ENCODE measurements around the gene KRTAP10-6.
"Not testable (repeated sequence)": the region's sequence is repeated elsewhere in the genome, so short reads cannot be mapped to it uniquely, and the experiment has no call there.

KRTAP10-6 gene

DNA sequence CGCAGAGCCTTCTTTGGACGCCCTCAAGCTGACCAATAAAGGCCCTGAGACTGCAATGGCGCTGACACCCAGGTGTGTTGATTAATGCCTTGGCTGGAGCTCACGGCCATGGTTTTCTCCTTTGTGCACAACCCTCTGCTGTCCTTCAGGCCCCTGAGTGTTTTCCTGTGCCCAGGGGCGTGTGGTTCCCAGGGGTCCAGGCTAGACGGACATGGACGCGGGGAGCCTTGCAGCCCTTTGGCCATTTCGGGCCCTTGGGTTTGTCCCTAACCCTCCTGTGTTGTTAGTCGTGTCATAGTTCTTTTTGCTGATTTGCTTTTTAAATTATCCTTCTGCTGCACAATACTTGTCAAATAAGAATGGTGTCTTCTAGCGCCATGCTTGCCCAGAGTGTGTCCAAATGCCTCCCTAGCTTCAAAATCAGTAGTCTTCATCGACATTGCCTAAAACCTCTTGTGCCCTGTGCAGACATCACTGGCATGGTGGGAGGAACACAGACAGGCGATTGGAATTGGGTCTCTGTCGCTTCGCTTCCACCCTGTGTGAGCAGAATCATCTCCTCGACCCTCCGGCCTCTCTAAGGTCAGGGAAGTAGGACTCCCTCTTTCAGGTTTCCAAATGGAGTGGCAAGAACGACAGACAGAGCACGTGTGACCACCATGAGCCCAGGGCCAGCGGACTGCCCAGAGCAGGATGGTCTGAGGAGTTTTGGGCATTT, 16.8 kb downstream of the KRTAP10-6 start:
- DNase-seq: no peak

DNA sequence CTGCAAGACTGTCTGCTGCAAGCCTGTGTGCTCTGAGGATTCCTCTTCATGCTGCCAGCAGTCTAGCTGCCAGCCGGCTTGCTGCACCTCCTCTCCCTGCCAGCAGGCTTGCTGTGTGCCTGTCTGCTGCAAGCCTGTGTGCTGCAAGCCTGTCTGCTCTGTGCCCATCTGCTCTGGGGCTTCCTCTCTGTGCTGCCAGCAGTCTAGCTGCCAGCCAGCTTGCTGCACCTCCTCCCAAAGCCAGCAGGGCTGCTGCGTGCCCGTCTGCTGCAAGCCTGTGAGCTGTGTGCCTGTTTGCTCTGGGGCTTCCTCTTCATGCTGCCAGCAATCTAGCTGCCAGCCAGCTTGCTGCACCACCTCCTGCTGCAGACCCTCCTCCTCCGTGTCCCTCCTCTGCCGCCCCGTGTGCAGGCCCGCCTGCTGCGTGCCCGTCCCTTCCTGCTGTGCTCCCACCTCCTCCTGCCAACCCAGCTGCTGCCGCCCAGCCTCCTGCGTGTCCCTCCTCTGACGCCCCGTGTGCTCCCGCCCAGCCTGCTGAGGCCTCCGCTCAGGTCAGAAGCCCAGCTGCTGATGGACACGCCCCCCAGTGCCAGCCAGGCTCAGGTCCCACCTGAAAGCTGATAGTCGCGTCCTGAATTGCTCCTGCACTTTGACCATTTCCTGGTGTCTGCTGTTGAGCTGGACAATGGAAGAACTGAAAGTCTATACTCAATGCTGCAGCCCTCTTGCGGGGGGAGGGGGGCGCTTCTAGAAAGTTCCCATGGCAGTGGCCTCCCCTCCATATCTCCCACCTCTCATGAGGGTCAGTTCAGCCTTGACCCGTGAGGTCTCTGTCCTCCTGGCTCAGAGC, 17.6 kb downstream of the KRTAP10-6 start:
- no peak for DNase-seq

DNA sequence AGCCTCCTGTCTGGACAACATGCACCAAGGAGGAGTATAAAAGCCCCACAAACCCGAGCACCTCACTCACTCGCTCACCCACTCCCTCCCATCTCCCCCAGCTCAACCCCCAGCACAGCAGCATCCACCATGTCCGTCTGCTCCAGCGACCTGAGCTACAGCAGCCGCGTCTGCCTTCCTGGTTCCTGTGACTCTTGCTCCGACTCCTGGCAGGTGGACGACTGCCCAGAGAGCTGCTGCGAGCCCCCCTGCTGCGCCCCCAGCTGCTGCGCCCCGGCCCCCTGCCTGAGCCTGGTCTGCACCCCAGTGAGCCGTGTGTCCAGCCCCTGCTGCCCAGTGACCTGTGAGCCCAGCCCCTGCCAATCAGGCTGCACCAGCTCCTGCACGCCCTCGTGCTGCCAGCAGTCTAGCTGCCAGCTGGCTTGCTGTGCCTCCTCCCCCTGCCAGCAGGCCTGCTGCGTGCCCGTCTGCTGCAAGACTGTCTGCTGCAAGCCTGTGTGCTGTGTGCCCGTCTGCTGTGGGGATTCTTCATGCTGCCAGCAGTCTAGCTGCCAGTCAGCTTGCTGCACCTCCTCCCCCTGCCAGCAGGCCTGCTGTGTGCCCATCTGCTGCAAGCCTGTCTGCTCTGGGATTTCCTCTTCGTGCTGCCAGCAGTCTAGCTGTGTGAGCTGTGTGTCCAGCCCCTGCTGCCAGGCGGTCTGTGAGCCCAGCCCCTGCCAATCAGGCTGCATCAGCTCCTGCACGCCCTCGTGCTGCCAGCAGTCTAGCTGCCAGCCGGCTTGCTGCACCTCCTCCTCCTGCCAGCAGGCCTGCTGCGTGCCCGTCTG, 18.5 kb downstream of the KRTAP10-6 start, which contains the start of gene KRTAP10-4:
Gene KRTAP10-4 (plus strand): TSS at position 100 of the 827 bp plus-strand sequence. CDS start 30 bp downstream, at position 130.
- DNase-seq: not testable (repeated sequence)

DNA sequence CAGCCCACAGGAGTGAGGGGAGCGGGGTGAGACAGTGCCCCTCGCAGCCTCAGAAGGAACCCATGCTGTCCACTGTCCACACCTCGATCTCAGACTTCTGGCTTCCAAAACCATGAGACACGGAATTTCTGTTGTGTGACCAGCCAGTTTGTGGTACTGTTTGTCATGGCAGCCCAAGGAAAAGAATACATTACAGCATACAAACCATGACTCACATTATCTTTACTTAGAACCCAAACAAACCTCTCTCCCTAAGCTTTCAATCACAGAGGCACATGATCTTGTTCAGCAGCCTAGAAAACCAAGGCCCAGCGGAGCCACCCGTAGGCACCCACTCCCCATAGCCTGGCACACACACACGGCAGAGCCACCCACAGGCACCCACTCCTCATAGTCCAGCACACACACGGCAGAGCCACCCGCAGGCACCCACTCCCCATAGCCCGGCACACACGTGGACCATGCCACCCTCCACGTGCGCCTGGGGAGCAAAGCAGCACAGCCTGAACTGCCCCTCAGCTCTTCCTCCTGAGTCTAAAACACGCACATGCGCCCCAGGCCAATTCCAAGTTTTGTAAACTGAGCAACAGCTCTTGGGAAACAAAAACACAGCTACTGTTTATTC, 19.2 kb downstream of the KRTAP10-6 start:
- DNase-seq: no peak

DNA sequence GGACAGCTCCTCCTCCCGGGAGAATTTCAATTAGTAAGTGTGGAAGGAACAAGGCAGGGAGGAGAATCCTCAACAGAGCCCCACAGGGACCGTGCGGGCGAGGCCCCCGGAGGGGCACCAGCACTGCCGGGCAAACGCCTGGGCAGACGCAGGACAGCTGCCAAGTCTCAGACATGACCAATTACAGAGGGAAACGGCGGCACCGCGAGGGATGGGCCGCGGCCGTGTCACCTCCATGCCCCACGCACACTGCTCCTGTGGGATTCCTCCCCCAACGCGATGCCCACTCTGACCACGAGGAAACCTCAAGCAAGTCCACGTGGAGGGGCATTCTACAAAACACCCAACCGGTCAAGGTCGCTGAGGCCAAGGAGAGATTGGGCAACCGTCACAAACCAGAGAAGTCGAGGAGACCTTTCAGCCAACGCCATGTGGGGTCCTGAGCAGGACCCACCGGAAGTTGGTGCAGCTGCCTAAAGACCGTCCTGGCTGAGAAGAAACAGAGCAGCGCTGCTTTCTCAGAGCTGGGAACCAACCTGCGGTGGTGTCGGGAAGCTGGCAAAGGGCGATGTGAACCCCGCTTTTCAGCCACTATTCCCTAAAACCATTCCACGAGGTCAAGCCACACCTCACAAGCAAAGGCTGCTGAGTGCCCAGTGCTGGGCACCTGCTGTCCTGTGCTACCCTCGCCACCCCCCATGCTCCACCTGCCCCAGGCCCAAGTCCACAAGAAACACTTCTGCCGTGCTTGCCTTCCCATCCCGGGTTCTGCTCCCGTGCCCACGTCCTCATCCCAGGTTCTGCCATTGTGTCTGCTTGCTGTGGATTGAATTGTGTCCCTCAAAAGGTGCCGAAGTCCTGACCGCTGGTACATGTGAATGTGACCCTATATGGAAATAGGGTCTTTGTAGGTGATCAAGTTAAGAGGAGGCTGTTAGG, 20.2 kb downstream of the KRTAP10-6 start:
- no peak for DNase-seq

DNA sequence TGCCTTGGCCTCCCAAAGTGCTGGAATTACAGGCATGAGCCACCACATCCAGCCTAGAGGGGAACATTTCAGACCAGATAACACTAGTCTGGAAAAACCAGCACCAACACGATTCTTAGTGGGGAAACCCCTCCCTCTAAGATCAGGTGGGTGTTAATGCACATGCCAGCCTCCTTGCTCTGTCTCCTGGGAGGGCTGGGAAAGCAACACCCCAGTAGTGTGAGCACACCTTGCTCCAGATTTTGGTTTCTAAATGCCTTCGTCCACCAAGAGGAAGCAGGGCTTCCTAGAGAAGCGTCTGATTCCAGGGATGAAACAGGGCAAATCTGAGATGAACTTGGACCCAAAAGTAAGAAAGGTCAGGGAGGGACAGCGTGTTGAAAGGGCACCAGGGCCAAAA, 21.0 kb downstream of the KRTAP10-6 start:
- no peak for DNase-seq

DNA sequence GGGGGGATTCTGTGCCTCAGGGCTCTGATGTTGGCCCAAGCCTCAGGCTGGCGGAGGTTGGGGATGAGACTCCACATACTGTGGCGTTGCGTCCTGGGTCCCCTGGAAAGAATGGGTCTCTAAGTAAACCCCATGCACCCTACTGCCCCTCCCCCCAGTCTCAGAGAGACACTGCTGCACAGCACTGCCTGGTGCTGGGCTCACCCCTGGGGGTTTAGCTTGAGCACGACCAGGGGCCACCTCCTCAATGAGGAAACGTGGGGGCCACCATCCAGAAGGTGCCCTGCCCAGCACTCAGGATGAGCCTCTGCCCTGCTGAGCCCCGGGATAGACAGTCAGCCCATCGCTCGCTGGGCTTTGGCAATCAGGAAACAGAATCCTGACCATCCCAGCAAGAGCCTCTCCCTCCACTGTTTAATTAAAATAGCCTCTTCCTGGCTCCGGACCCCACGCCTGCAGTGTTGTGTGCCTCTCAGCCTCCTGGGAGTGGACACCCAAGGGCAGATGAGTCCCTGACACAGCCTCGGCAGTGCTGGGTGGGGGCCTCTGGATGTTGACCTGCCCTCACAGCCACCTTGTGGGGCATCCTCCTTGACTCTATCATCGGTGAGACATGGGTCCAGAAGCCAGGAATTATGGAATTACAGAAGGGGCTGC, 22.3 kb downstream of the KRTAP10-6 start:
- DNase-seq: no peak

DNA sequence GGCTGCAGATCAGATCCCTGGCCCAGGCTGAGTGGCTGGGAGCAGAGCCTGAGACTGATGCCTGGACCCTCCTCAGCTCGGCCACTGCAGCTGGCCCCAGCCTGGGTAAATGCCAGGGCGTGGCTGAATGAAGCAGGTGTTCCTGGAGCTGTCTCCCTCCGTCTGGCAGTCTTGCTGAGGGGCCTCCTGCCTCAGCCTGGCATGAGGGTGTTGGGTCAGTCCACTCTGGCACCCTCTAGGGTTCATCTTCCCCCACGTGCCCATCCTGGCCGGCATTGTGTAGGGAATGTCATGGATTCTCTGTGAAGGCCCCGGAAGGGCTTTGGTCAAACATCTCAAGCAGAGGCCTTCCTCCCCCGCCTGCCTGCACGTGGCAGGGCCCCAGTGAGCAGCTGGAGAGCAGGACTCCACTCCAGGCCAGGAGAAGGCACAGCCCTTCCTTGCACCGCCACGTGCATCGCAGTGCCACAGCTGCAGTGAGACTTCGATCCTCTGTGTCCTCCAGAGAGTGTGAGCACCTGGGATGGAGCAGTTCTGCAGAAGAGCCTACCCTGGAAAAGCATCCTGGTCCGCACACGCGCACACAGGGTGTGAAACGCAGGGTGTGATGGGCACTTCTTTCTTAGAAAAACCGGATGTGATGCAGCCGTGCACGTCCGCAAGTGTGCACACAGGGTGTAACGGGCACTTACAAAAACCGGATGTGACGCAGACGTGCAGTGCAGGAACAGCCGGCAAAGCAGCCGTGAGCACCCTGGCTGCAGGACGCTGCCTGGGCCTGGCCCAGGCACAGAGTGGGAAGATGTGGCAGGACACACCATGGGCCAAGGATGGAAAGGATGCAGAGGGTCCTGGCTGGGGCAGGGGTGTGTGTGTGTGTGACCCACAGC, 23.4 kb downstream of the KRTAP10-6 start:
- DNase-seq: peak; percentile 59

DNA sequence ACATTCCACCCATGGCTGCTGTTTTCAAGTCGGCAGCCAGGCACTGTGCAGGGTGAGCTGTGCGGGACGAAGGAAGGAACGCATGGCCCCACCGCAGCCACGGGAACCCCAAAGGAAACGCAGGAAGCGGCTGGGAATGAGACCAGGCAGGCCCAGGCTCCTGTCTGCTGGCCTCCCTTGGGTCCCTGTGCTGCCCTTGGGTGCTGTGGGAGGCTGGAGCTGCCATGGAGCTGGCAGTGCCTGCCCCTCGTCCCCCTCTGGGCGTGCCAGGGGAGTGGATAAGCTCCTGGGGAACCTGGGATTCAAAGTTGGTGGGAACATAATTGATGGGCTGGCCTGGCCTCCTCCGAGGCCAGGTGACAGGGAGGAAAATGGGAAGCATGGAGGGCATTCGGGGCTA, 24.0 kb downstream of the KRTAP10-6 start:
- no peak for DNase-seq

DNA sequence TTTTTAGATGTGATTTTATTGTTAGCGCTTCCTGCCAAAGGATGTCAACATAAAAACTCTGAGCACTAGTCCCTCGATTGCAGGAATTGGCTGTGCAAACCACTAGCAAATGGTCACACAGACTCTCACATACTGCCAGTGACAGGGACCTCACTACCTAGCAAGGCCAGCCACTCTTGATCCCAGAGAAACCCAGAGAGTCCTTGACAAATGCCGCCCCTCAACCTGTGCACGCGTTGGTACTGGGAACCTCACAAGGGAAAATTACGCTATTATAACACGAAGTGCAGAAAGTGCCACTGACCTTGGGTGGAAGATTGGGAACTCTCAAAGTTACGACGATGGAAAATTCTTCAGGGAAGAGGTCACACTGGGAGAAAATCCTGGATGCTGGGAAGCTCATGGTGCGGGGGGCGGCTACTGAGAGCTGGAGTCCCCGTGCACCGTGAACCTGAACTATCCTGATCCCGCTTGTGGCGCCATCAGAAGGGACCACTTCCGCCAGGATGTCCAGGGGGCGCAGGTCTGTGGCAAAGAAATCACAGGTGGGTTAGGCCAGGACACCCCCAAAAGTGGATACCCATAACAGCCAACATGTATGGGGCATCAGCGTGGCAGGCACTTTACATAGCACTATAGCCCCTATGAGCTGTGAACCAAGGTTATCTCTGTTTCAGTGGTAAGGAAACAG, 24.7 kb downstream of the KRTAP10-6 start:
- no peak for DNase-seq

DNA sequence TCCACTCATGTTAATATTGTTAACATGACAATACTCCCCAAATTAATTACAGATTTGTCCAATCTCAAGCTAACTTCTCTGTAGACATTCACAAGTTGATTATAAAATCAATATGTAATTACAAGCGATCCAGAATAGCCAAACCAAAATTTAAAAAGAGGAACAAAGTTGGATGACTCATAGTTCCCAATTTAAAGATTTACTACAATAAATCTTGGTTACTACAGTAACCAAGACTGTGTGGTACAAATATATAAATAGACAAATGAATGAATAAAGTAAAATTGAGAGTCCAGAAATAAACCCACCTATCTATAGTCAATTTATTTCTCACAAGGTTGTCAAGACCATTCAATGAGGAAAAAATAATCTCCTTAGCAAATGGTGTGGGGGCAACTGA, 25.9 kb downstream of the KRTAP10-6 start:
- DNase-seq: no peak

DNA sequence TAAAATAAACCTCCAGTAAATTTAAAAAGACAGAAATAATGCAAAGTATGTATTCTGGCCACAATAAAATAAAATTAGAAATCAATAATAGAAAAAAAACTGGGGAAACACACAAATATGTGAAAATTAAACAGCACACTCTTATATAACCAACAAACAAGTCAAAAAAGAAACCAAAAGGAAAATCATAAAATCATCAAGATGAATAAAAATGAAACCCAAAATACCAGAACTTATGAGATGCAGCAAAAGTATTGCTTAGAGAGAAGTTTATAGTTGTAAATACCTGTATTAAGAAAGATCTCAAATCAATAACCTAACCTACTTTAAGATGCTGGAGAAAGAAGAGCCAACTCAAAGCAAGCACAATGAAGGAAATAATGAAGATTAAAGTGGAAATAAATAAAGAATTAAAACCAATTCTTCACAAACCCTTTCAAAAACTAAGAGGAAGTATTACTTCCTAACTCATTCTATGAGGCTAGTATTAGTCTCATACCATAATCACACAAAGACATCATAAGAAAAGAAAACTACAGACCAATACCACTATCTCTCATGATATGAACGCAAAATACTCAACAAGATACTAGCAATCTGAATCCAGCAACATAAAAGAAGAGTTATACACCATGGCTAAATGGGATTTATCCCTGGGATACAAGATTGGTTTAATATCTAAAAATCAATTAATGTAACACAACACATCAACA, 27.3 kb downstream of the KRTAP10-6 start:
- DNase-seq: no peak

DNA sequence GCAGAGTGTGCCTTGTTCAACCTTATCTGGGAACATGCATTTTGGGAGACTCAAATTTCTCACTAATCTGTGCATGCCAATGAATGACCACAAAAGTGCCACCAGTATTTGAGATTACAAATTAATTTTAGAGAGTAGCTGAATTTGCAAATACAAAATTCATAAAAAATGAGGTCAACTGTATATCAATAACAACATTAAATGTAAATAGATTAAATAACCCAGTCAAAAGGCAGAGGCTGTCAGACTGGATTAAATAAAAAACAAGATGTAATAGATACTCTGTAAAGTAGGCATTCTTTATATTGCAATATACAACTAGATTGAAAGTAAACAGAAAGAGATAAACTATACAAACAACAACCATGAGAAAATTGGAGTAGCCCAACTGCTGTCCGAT, 28.2 kb downstream of the KRTAP10-6 start:
- no peak for DNase-seq

DNA sequence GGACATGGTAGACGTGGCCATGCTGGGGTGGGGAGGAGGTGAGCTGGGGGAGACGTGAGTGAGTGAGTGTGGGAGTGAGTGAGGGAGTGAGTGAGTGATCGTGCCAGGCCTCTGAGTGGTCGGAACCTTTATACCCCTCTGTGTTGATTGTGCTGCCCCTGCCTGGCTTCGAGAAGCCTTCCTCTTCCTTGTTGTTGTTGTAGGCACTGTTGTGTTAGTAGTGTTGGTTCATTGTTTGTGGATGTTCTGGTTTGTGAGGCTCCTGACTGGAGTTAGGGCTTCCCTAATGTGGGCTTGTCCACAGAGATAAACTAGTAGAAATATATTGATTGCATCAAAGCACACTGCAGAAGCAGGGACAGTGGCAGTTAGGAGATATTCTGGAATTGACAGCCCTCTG, 33.6 kb downstream of the KRTAP10-6 start, which contains the start of gene KRTAP10-3:
Gene KRTAP10-3 (minus strand): TSS at position 101 of the 400 bp plus-strand sequence. CDS start 80 bp downstream, at position 21.
- no peak for DNase-seq

DNA sequence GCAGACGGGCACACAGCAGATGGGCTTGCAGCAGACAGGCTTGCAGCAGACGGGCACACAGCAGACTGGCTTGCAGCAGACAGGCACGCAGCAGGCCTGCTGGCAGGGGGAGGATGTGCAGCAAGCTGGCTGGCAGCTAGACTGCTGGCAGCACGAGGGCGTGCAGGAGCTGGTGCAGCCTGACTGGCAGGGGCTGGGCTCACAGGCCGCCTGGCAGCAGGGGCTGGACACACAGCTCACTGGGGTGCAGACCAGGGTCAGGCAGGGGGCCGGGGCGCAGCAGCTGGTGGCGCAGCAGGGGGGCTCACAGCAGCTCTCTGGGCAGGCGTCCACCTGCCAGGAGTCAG, 34.0 kb downstream of the KRTAP10-6 start:
- not testable (repeated sequence) for DNase-seq

DNA sequence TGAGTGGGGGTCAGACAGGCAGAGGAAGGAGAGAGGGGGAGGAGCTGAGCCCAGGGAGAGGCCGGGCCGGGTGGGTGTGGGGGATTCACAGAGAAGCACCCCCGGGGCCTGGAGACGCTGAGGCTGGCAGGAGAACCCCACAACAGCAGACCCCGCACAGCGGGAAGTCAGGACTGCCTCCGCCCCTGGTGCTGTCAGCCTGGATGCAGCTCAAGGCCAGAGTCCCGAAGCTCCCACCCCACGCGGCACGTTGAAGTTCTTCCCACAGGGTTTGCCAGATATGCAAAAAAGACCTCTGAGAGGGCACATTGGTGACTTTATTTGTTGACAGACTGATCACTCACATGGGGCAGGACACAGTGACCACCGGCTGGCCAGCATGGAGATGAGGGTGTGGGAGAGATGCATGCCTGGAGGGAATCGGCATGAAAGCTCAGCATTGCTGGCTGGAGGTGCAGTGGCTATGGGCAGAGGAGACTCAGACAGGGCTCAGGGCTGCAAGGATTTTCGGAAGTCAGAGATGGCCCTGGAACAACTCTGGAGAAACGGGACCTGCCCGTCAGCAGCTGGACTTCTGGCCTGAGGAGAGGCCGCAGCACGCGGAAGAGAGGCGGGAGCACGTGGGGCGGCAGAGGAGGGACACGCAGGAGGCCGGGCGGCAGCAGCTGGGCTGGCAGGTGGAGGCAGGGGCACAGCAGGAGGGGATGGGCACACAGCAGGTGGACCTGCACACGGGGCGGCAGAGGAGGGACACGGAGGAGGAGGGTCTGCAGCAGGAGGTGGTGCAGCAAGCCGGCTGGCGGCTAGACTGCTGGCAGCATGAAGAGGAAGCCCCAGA, 34.6 kb downstream of the KRTAP10-6 start:
- DNase-seq: no peak

DNA sequence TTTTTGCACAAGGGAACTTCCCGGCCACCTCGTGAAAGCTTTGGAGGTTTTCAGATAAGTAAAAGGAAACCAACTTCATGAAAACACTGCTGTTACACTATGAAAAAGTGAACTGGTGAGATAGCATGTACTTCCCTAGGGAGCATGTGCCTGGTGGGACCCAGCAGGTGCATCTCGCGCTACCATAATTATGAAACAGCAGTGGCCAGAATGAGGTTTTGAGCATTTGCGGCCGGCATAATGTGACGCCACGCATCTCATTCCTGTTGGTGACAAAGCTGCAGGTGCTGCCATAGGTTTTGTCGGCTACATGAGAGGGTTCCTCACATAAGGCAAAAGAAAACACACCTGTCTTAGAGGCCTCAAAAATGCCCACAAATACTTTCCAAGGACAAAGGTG, 35.4 kb downstream of the KRTAP10-6 start:
- DNase-seq: no peak
